GM19240 (cell line): ENCODE data around the gene HID1.
"Not testable (repeated sequence)": the region's sequence is repeated elsewhere in the genome, so short reads cannot be mapped to it uniquely, and the experiment has no call there.

ENCODE experiments used
- DNase-seq: peaks from one replicate; pipeline ENCODE4 v3.0.0; 2011; ENCODE audit warnings: low spot score; ENCODE audit not compliant: insufficient read length

Gene HID1

GRCh38 chr17:74972107-74972972 lies at the start of gene HID1:
Gene HID1, minus strand, starts transcription at chr17:74972759. Its CDS starts 103 bp downstream, at chr17:74972656.
- peak; percentile 56 for DNase-seq

GRCh38 chr17:75020331-75021110 lies 48.0 kb upstream of the HID1 start:
- DNase-seq: no peak

- no peak for DNase-seq
These were observed 47.2 kb upstream of the HID1 start for GRCh38 chr17:75019710-75020109.

GRCh38 chr17:75019146-75019545 lies 46.6 kb upstream of the HID1 start:
- DNase-seq: no peak

GRCh38 chr17:75013092-75013559 lies 40.6 kb upstream of the HID1 start:
- no peak for DNase-seq

- DNase-seq: peak; percentile 94
These were observed 40.0 kb upstream of the HID1 start, which contains the start of gene MRPL58 for GRCh38 chr17:75012346-75013091. Gene MRPL58, plus strand, starts transcription at chr17:75012670. Its CDS starts 17 bp downstream, at chr17:75012687.

- no peak for DNase-seq
These were observed 39.5 kb upstream of the HID1 start for GRCh38 chr17:75012096-75012345.

GRCh38 chr17:75011401-75012095 lies 39.0 kb upstream of the HID1 start:
- DNase-seq: no peak

GRCh38 chr17:75010683-75011400 lies 38.3 kb upstream of the HID1 start:
- no peak for DNase-seq

GRCh38 chr17:75009139-75009724 lies 36.7 kb upstream of the HID1 start:
- DNase-seq: no peak

GRCh38 chr17:75008373-75008772 lies 35.8 kb upstream of the HID1 start:
- DNase-seq: no peak

GRCh38 chr17:75006653-75007052 lies 34.1 kb upstream of the HID1 start:
- DNase-seq: no peak

GRCh38 chr17:75006084-75006483 lies 33.5 kb upstream of the HID1 start:
- DNase-seq: not testable (repeated sequence)

GRCh38 chr17:75005291-75005690 lies 32.7 kb upstream of the HID1 start:
- no peak for DNase-seq

- no peak for DNase-seq
These were observed 31.8 kb upstream of the HID1 start for GRCh38 chr17:75004371-75004770.

- no peak for DNase-seq
These were observed 31.4 kb upstream of the HID1 start for GRCh38 chr17:75003957-75004355.

GRCh38 chr17:75003070-75003956 lies 30.8 kb upstream of the HID1 start:
- no peak for DNase-seq

- no peak for DNase-seq
These were observed 29.6 kb upstream of the HID1 start for GRCh38 chr17:75001915-75002843.
